Activated CD8-positive, alpha-beta memory T cell treated with anti-CD3 and anti-CD28 coated beads for 36 hours (primary cell): ENCODE data around the gene RAB3IL1. TPM values are rescaled to one million over a fixed set of nuclear protein-coding genes. Genes with fewer than 3 reads are reported as not detected.
"Not testable (repeated sequence)": the region's sequence is repeated elsewhere in the genome, so short reads cannot be mapped to it uniquely, and the experiment has no call there.

Experiments used
- CTCF ChIA-PET: fragments of 350-600 bp; sonication (Branson Sonifier 250); formaldehyde crosslinking; loops from one replicate; lab custom pipeline; 2021; ENCODE audit warnings: antibody characterized with exemption; lab: Charles Lee
- POLR2A ChIA-PET: fragments of 350-600 bp; sonication (Branson Sonifier 250); formaldehyde crosslinking; loops from one replicate; lab custom pipeline; 2021; ENCODE audit warnings: antibody characterized with exemption; lab: Charles Lee
- total RNA-seq, 2 experiments: library from RNA; stranded (reverse); gene quantifications; one replicate each; pipeline ENCODE4 v1.2.3, GENCODE V29; 2021

The RAB3IL1 gene
- total RNA-seq: not detected

GRCh38 chr11:61917334-61918109 lies at the start of gene RAB3IL1:
Gene RAB3IL1, minus strand, starts transcription at chr11:61917566. Its CDS starts 199 bp downstream, at chr11:61917367.
- CTCF ChIA-PET: no interaction called here

GRCh38 chr11:61966734-61967115 lies 49.4 kb upstream of the RAB3IL1 start:
- ChIA-PET CTCF (interaction anchor here (1.7 kb wide), 1 partner anchor 19 kb away, joined by 6 read pairs; no protein-coding TSS in a partner anchor), POLR2A (interaction anchor here (0.8 to 2.3 kb wide), 2 partner anchors 115 to 174 kb away, joined by 3 to 13 read pairs; partner anchors contain the start of genes FEN1 and TMEM258)

More at GRCh38 chr11:61917334-61918109, at the start of gene RAB3IL1:
- POLR2A ChIA-PET: no interaction called here

DNA sequence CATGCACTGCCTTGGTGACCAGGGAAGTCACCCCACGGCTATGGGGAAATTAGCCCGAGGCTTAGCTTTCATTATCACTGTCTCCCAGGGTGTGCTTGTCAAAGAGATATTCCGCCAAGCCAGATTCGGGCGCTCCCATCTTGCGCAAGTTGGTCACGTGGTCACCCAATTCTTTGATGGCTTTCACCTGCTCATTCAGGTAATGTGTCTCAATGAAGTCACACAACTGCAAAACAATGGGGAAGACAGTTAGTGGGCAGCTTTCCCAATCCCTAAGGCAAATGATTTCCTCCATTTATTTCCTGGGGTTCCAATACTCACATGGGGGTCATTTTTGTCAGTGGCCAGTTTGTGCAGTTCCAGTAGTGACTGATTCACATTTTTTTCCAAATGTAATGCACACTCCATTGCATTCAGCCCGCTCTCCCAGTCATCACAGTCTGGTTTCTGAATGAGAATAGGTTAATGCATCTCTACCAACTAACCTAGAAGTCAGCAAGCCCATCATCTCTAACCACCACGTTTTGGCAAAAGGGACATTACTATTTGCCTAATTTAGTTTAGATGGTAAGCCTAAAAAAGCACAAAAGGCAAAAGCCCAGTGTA lies 47.4 kb upstream of the RAB3IL1 start:
- CTCF ChIA-PET, POLR2A ChIA-PET: not testable (repeated sequence)

DNA sequence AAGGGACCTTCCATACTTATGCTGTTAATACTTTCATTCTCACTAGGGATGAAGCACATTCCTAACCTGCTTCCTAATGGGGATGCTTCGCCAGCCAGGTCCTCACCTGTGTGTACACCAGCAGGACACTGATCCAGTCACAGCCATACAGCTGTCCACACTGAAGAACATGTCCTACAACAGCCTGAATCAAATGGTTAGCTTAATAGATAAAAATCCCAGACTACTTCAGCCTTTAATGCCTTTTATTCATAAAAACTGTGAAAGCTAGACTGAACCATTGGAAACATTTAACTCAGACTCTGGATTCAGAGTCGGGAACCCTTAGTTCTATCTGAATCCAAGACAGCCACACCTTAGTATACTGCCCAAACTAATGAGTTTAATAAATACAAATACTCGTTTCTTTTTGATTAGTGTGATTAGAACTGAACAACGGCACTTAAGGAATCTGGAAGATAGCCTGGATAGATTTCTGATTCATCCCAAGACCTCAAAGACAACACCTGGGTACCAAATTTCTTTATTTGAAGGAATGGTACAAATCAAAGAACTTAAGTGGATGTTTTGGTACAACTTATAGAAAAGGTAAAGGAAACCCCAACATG lies 46.8 kb upstream of the RAB3IL1 start:
- ChIA-PET POLR2A (no interaction called here), CTCF (no interaction called here)

- ChIA-PET CTCF (no interaction called here), POLR2A (no interaction called here)
Measured at GRCh38 chr11:61963282-61964057, 46.1 kb upstream of the RAB3IL1 start.

- CTCF ChIA-PET: no interaction called here
- POLR2A ChIA-PET: no interaction called here
Measured at GRCh38 chr11:61963016-61963281, 45.6 kb upstream of the RAB3IL1 start.

GRCh38 chr11:61962213-61963015 lies 45.0 kb upstream of the RAB3IL1 start:
- POLR2A ChIA-PET: no interaction called here
- CTCF ChIA-PET: interaction anchor here (0.7 to 2.8 kb wide), 2 partner anchors 63 to 120 kb away, joined by 3 to 7 read pairs; no protein-coding TSS in a partner anchor

DNA sequence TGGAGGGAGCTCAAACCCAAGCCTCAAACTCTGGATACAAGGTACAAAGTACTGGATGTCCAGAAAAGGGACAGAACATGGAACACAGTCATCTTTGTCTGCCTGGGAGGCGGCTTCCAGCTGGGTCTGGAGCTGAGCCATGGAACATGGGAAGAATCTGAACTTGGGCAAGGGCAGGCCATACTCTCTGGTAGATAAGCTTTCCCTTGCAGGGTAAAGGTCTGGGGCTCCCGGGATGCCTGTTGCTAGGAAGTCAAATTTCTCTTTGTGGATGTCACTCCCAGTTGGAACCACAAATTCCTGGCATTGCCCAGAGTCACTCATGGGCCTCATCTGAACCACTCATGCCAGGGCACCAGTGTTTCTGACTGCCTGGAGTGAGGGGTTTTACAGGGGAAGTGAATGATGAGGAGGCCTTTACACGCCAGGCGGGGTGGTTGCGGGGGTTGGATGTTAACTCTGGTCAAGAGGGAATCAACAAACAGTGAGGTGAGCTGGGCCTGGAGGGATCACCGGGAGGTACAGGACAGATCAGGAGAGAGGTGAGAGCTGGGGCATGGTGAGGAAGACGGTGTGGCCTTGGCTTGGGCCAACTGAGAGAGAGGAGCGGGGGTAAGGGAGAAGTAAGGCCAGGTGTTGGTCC lies 44.3 kb upstream of the RAB3IL1 start:
- POLR2A ChIA-PET: no interaction called here
- CTCF ChIA-PET: interaction anchor here (0.7 to 2.8 kb wide), 3 partner anchors 63 to 120 kb away, joined by 3 to 7 read pairs (median 4); no protein-coding TSS in a partner anchor

DNA sequence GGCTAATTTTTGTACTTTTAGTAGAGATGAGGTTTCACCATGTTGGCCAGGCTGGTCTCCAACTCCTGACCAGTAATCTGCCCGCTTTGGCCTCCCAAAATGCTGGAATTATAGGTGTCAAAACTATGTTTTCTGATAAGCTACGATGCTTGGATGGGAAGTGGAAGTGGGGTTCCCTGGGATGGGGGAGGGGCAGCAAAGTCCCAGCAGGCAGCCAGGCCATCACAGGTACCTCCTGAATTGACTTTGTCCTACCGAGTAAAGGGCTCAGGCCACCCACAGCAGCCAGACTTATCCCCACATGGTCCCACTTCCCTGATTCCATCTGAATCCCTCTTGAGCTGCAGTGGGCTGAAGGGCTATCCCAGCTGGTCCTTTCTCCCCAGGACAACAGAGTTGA lies 43.2 kb upstream of the RAB3IL1 start:
- CTCF ChIA-PET: interaction anchor here (1.5 to 2.8 kb wide), 2 partner anchors 63 to 121 kb away, joined by 4 to 7 read pairs; no protein-coding TSS in a partner anchor
- POLR2A ChIA-PET: no interaction called here

DNA sequence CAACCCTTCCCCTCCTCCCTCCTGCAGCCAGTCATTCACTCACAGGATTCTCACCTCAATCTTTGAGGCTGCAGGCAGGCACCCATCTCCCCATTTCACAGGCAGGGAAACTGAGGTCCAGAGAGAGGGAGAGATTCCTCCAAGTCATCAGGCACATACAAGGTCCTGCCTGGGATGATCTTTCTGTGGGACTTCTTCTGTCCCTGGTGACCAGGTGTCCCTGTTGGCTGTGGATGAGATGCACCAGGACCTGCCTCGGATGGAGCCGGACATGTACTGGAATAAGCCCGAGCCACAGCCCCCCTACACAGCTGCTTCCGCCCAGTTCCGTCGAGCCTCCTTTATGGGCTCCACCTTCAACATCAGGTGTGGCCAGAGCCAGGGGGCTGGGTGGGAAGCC lies 42.3 kb upstream of the RAB3IL1 start:
- CTCF ChIA-PET: interaction anchor here (2.8 kb wide), 1 partner anchor 122 kb away, joined by 7 read pairs; no protein-coding TSS in a partner anchor
- POLR2A ChIA-PET: no interaction called here

- ChIA-PET CTCF (interaction anchor here (2.8 kb wide), 1 partner anchor 123 kb away, joined by 7 read pairs; no protein-coding TSS in a partner anchor), POLR2A (no interaction called here)
Measured at GRCh38 chr11:61959114-61959513, 41.7 kb upstream of the RAB3IL1 start.

DNA sequence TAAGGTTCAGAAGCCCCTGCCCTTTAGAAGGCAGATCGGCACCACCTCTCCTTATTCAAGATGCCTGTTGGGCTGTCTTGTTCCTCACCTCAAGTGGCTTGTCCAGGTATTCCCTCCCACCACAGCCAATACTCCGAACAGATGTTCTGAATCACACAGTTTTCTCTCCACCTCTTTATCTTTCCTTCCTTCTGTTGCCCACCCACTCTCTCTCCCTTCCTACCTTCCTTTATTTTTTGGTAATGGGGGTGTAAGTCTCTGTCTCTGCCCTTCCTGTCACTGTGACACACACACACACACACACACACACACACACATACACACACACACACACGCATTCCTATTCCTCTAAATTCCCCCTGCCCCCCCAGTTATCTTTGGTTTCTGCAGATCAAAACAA lies 41.2 kb upstream of the RAB3IL1 start:
- CTCF ChIA-PET: no interaction called here
- POLR2A ChIA-PET: no interaction called here

DNA sequence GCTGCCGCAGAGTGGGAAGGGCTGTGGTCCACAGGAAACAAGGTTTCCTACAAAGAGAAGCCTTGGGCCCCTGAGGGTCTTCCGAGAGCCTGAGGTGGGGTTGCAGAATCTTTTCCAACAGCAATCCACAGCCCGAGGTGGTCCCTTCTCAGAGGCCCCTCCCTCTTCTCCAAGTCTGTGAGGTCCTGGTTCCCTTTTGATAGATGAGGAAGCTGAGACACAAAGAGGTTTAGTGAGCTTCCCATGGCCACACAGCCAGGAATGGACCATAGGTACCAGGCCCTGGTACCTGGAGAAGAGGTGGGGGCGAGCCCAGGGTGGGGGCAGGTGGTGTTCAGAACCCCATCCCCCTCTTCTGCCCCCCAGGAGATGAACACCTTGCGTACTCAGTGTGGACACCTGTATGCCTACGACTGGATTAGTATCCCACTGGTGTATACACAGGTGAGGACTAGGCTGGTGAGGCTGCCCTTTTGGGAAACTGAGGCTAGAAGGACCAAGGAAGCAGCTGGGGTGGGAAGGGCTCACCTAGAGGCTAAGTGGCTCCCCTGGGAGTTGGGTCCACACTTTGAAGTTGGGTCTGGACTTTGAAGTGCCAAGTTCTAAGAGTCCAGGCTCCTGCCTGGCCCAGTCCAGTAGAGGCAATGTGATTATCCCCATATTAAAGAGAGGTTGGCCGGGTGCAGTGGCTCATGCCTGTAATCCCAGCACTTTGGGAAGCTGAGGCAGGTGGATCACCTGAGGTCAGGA lies 39.8 kb upstream of the RAB3IL1 start:
- ChIA-PET POLR2A (no interaction called here), CTCF (interaction anchor here (1.4 kb wide), 1 partner anchor 9 kb away, joined by 3 read pairs; no protein-coding TSS in a partner anchor)

- POLR2A ChIA-PET: no interaction called here
- CTCF ChIA-PET: interaction anchor here (1.4 kb wide), 1 partner anchor 9 kb away, joined by 3 read pairs; no protein-coding TSS in a partner anchor
Measured at GRCh38 chr11:61956191-61957020, 39.0 kb upstream of the RAB3IL1 start.

DNA sequence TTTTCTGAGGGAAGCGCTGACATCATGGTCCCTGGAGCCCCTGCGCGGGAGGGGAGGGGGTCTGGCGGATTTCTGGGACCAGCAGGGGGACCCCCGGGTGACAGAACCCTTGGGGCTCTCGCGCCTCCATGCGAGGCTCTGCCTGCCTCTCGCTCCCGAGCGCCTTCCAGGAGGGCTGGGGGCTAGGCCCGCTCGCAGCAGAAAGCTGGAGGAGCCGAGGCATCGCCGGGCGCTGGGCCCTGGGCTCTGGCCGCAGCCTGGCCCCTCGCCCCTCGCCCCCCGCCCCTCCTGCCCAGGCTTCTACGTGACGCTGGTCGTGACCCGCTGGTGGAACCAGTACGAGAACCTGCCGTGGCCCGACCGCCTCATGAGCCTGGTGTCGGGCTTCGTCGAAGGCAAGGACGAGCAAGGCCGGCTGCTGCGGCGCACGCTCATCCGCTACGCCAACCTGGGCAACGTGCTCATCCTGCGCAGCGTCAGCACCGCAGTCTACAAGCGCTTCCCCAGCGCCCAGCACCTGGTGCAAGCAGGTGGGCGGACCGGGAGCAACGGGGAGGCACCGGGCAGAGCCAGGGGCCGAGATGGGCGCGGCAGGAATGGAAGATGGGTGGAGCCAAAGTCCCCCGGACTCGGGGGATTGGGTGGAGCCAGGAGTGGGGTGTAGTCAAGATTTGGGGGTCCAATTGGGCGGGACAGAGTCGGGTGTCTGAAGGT lies 38.2 kb upstream of the RAB3IL1 start:
- CTCF ChIA-PET: interaction anchor here (0.6 kb wide), 1 partner anchor 56 kb away, joined by 5 read pairs; no protein-coding TSS in a partner anchor
- POLR2A ChIA-PET: interaction anchor here (0.6 kb wide), 1 partner anchor 38 kb away, joined by 5 read pairs; no protein-coding TSS in a partner anchor
